Peyer's patch (tissue), 4 donors: ENCODE measurements around the gene ATP2C2. TPM values are rescaled to one million over a fixed set of nuclear protein-coding genes. Genes with fewer than 3 reads are reported as not detected.

ENCODE experiments used
- DNase-seq, 3 donors: peaks; one replicate each; pipeline ENCODE4 v3.0.0-alpha.2; 2017 to 2019
- H3K27ac ChIP-seq, 4 donors: fragments of 200-600 bp; sonication (generic); one replicate each; pipeline ENCODE4 v1.5.1; 2016 to 2019
- H3K27me3 ChIP-seq, 2 donors: fragments of 200-600 bp; sonication (generic); one replicate each; pipeline ENCODE4 v1.5.1; 2019
- H3K36me3 ChIP-seq, 3 donors: fragments of 200-600 bp; sonication (generic); one replicate each; pipeline ENCODE4 v1.5.1; 2016 to 2019
- H3K4me1 ChIP-seq, 4 donors: fragments of 200-600 bp; sonication (generic); one replicate each; pipeline ENCODE4 v1.5.1; 2016 to 2019
- H3K4me3 ChIP-seq, 4 donors: fragments of 200-600 bp; sonication (generic); 1 replicate in 3 of 4; 2 replicates in 1 of 4; pipeline ENCODE4 v1.5.1; 2016 to 2019; ENCODE audit warnings: mild to moderate bottlenecking in 1 of 4
- H3K9me3 ChIP-seq, 4 donors: fragments of 200-600 bp; sonication (generic); one replicate each; pipeline ENCODE4 v1.5.1; 2016 to 2019; ENCODE audit warnings: mild to moderate bottlenecking in 1 of 4
- CTCF ChIP-seq, 6 experiments: fragments of 450-650 bp in 4 of 6; fragments of 200-600 bp in 2 of 6; sonication (generic) in 1 of 6; IDR thresholded peaks; one replicate each; pipeline ENCODE4 v1.5.1; 2017 to 2019; ENCODE audit warnings: antibody characterized with exemption in 6 of 6, mild to moderate bottlenecking in 3 of 6, moderate library complexity in 1 of 6
- POLR2A ChIP-seq, 2 donors: fragments of 450-650 bp; IDR thresholded peaks; one replicate each; pipeline ENCODE4 v1.5.1; 2017; ENCODE audit warnings: antibody characterized with exemption in 2 of 2, mild to moderate bottlenecking in 2 of 2, moderate library complexity in 2 of 2
- total RNA-seq, 4 donors: library from RNA; depleted of rRNA; stranded (reverse); fragments of >200 nt; gene quantifications; one replicate each; pipeline ENCODE4 v1.1.0, GENCODE V29; 2016

ATP2C2 gene
- 100 to 1,000 TPM in 2 of 4 donors, 10 to 100 TPM in 2; 84.2 to 148 (median 115) TPM for total RNA-seq

GRCh38 chr16:84368308-84368996 lies at the start of gene ATP2C2:
ATP2C2 (plus strand) TSS chr16:84368538; CDS start chr16:84368616, 78 bp downstream.
- peak within 1 kb of the TSS in 3 of 4 donors; percentile 83 to 87 (median 84) for H3K27ac ChIP-seq
- H3K36me3 ChIP-seq: no peaks in the 10 kb centered on the region
- peak in 2 of 3 donors; percentile 83 to 88 for DNase-seq
- peak within 1 kb of the TSS in 3 of 4 donors; percentile 38 to 63 (median 62) for H3K4me3 ChIP-seq
- peaks cover 3 to 4% of the 10 kb centered on the region in 2 donors for H3K27me3 ChIP-seq
- peaks cover 0 to 13% (median 0%) of the 10 kb centered on the region in 4 donors for H3K4me1 ChIP-seq
- H3K9me3 ChIP-seq: no peaks in the 10 kb centered on the region
- peak; percentile 75 to 84 for TF ChIP-seq POLR2A (IDR thresholded peaks at IDR 0.05)
- no peak for TF ChIP-seq CTCF (IDR thresholded peaks at IDR 0.05)

- H3K4me1 ChIP-seq: no peaks in the 10 kb centered on the region
- H3K36me3 ChIP-seq: no peaks in the 10 kb centered on the region
- H3K27me3 ChIP-seq: no peaks in the 10 kb centered on the region
- H3K9me3 ChIP-seq: peaks cover 0 to 7% (median 2%) of the 10 kb centered on the region in 4 donors
- H3K4me3 ChIP-seq: no peak overlapping the region
- DNase-seq: no peak
- H3K27ac ChIP-seq: no peak overlapping the region
- TF ChIP-seq POLR2A (IDR thresholded peaks at IDR 0.05) (no peak), CTCF (IDR thresholded peaks at IDR 0.05) (no peak)
Observed at GRCh38 chr16:84319146-84319760, 49.1 kb upstream of the ATP2C2 start.

- Histone ChIP-seq H3K4me1 (no peaks in the 10 kb centered on the region), H3K9me3 (peaks cover 0 to 7% (median 2%) of the 10 kb centered on the region in 4 donors), H3K27ac (no peak overlapping the region), H3K4me3 (no peak overlapping the region), H3K36me3 (no peaks in the 10 kb centered on the region), H3K27me3 (no peaks in the 10 kb centered on the region)
- TF ChIP-seq CTCF (IDR thresholded peaks at IDR 0.05): no peak
- no peak for TF ChIP-seq POLR2A (IDR thresholded peaks at IDR 0.05)
- DNase-seq: no peak
Observed at GRCh38 chr16:84320511-84320910, 47.8 kb upstream of the ATP2C2 start.

GRCh38 chr16:84321932-84322331 lies 46.4 kb upstream of the ATP2C2 start:
- H3K36me3 ChIP-seq: no peaks in the 10 kb centered on the region
- H3K27me3 ChIP-seq: no peaks in the 10 kb centered on the region
- no peaks in the 10 kb centered on the region for H3K4me1 ChIP-seq
- H3K4me3 ChIP-seq: no peak overlapping the region
- peaks cover 0 to 7% (median 2%) of the 10 kb centered on the region in 4 donors for H3K9me3 ChIP-seq
- DNase-seq: no peak
- TF ChIP-seq CTCF (IDR thresholded peaks at IDR 0.05): no peak
- TF ChIP-seq POLR2A (IDR thresholded peaks at IDR 0.05): no peak
- no peak overlapping the region for H3K27ac ChIP-seq

- Histone ChIP-seq H3K27ac (no peak overlapping the region), H3K4me1 (no peaks in the 10 kb centered on the region), H3K9me3 (peaks cover 0 to 6% (median under 1%) of the 10 kb centered on the region in 4 donors), H3K36me3 (no peaks in the 10 kb centered on the region), H3K27me3 (no peaks in the 10 kb centered on the region), H3K4me3 (no peak overlapping the region)
- TF ChIP-seq POLR2A (IDR thresholded peaks at IDR 0.05): no peak
- no peak for TF ChIP-seq CTCF (IDR thresholded peaks at IDR 0.05)
- DNase-seq: no peak
Observed at GRCh38 chr16:84322749-84323148, 45.6 kb upstream of the ATP2C2 start.
